Endodermal cell (in vitro differentiated cells): ENCODE data around the gene C19orf47. TPM values are rescaled to one million over a fixed set of nuclear protein-coding genes. Genes with fewer than 3 reads are reported as not detected.

Source experiments
- DNase-seq: peaks from one replicate; pipeline ENCODE4 v3.0.0-alpha.2; 2017
- H3K27ac ChIP-seq: 2 replicates; pipeline ENCODE4 v1.5.1; 2013; ENCODE audit warnings: mild to moderate bottlenecking, low read depth, low read length, moderate library complexity
- H3K27me3 ChIP-seq: 2 replicates; pipeline ENCODE4 v1.6.1; 2013; ENCODE audit warnings: mild to moderate bottlenecking, low read length, moderate library complexity; ENCODE audit not compliant: insufficient read depth, control insufficient read depth, poor library complexity, severe bottlenecking
- H3K36me3 ChIP-seq: 2 replicates; pipeline ENCODE4 v1.7.0; 2013; ENCODE audit warnings: mild to moderate bottlenecking, low read length, moderate library complexity; ENCODE audit not compliant: control insufficient read depth, insufficient read depth
- H3K4me1 ChIP-seq: one replicate; pipeline ENCODE4 v1.7.0; 2013; ENCODE audit warnings: low read length; ENCODE audit not compliant: control insufficient read depth, insufficient read depth
- H3K4me3 ChIP-seq: 2 replicates; pipeline ENCODE4 v1.5.1; 2013; ENCODE audit warnings: mild to moderate bottlenecking, low read length, moderate library complexity
- H3K9ac ChIP-seq: 2 replicates; pipeline ENCODE4 v1.6.1; 2013; ENCODE audit warnings: mild to moderate bottlenecking, low read length, moderate library complexity; ENCODE audit not compliant: poor library complexity, severe bottlenecking; ENCODE audit errors: extremely low read depth
- H3K9me3 ChIP-seq: 2 replicates; pipeline ENCODE4 v1.6.1; 2013; ENCODE audit warnings: mild to moderate bottlenecking, low read length, moderate library complexity; ENCODE audit not compliant: control insufficient read depth
- H3K27ac Mint-ChIP-seq: 2 replicates; pipeline ENCODE4 v1.8.0; 2020; ENCODE audit warnings: mixed read lengths
- H3K27me3 Mint-ChIP-seq: 2 replicates; pipeline ENCODE4 v1.8.0; 2021; ENCODE audit warnings: mild to moderate bottlenecking, mixed read lengths; ENCODE audit not compliant: insufficient read depth
- H3K36me3 Mint-ChIP-seq: 2 replicates; pipeline ENCODE4 v1.8.0; 2020; ENCODE audit warnings: low read depth, mixed read lengths
- H3K4me1 Mint-ChIP-seq: 2 replicates; pipeline ENCODE4 v1.8.0; 2020; ENCODE audit warnings: mixed read lengths
- H3K4me3 Mint-ChIP-seq: 2 replicates; pipeline ENCODE4 v1.8.0; 2020; ENCODE audit warnings: mild to moderate bottlenecking, moderate library complexity, mixed read lengths
- H3K9me3 Mint-ChIP-seq: 2 replicates; pipeline ENCODE4 v1.8.0; 2020; ENCODE audit warnings: mild to moderate bottlenecking, mixed read lengths
- WGBS, 2 experiments: methylation state at CpG; one replicate each; pipeline versions ENCODE4 v1.1.5 to v1.1.7; 2013; ENCODE audit warnings: missing lambda C conversion rate in 2 of 2, mixed read lengths in 1 of 2; ENCODE audit not compliant: insufficient coverage in 1 of 2, insufficient read length in 1 of 2; 5-methylcytosine and 5-hydroxymethylcytosine counted together
- long read RNA-seq, 4 experiments: library from polyadenylated mRNA in 2 of 4; library from RNA in 1 of 4; library from capped mRNA in 1 of 4; stranded (forward) in 3 of 4; unstranded in 1 of 4; transcript quantifications; one replicate each; pipeline ENCODE4 v2.0.0, GENCODE V29; 2020 to 2021; ENCODE audit warnings: inconsistent platforms in 1 of 4
- polyA plus RNA-seq, 2 experiments: library from polyadenylated mRNA; stranded (reverse); fragments of 50-300 nt; gene quantifications; one replicate each; pipeline ENCODE4 v1.2.3, GENCODE V29; 2013
- total RNA-seq, 2 donors: library from RNA; stranded (reverse); fragmentation: NEBNext Ultra II Directional in 1 of 2; extraction: Animal tissue kit (Norgen Biotek cat#: 25700) in 1 of 2; gene quantifications; 2 replicates in 1 of 2; 3 replicates in 1 of 2; pipeline ENCODE4 v1.2.1, GENCODE V29; 2021
- TF ChIP-seq, protein P1 (sequence below): fragments of 200-600 bp; sonication (generic); conservative IDR thresholded peaks from 2 replicates; pipeline ENCODE4 v1.5.0; 2021; ENCODE audit warnings: antibody characterized with exemption, mild to moderate bottlenecking

The C19orf47 gene, protein sequence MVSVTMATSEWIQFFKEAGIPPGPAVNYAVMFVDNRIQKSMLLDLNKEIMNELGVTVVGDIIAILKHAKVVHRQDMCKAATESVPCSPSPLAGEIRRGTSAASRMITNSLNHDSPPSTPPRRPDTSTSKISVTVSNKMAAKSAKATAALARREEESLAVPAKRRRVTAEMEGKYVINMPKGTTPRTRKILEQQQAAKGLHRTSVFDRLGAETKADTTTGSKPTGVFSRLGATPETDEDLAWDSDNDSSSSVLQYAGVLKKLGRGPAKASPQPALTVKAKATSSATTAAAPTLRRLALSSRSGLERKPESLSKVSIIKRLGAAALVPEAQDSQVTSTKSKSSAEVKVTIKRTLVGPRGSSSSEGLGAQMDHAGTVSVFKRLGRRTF
- 10 to 100 TPM; 15.6 to 18.1 TPM for total RNA-seq
- polyA plus RNA-seq (2013, experiment 1 of 2): 13.5 TPM
- polyA plus RNA-seq (2013, experiment 2 of 2): 12.8 TPM
- long read RNA-seq, experiment 1, partial matches to known transcripts: 2 of 7 reads
- long read RNA-seq, experiment 1, other reads (novel, unspliced or antisense): 4 of 7 reads
- long read RNA-seq, experiment 2, partial matches to known transcripts: 1 of 31 reads
- long read RNA-seq, experiment 2, other reads (novel, unspliced or antisense): 27 of 31 reads
- long read RNA-seq, experiment 3, partial matches to known transcripts: 1 of 10 reads
- long read RNA-seq, experiment 3, other reads (novel, unspliced or antisense): 9 of 10 reads
- long read RNA-seq, experiment 4, partial matches to known transcripts: 0 of 6 reads
- long read RNA-seq, experiment 4, other reads (novel, unspliced or antisense): 6 of 6 reads

DNA sequence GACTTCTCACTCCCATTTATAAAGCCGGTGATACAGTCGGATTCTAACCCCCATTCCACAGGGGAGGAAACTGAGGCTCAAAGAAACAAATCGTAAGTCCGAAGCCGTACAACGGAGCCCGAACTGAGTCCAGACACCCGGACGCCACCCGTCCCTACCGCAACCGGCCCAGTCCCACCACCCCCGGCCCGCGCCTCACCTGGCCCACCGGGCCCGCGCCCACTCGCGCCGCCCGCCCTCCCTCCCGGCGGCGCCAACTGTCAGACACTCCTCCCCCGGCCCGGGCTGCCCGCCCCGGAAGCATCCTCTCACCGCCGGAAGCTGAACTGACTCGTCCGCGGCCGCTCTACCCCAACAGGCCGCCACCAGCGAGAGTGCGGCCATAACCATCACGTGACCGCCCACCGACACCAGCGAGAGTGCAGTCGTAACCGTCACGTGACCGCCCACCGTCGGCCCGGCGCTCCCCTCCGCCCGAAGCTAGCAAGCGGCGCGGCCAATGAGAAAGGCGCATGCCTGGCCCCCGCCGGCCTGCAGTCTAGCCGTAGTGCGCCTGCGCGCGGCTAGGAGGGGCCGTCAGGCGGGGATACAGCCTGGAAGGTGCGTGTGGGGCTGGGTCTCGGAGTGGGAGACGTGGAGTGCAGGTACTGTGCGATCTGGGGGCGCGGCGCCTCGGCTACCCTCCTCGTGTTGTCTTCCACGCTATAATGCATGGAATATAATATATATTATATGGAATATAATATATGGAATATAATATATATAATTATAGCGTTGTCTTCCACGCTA lies at the start of gene C19orf47, which contains the start of gene PLD3:
Gene C19orf47 (minus strand): TSS at position 273 of the 789 bp plus-strand sequence. CDS start 6,540 bp downstream, outside the sequence.
Gene PLD3 (plus strand): TSS at position 571 of the 789 bp plus-strand sequence. CDS start 17,789 bp downstream, outside the sequence.
- peak within 1 kb of the TSS; percentile 94 for H3K4me3 ChIP-seq
- Mint-ChIP-seq H3K27me3 (no peaks in the 10 kb centered on the region), H3K4me3 (peak within 1 kb of the TSS; percentile 70), H3K27ac (peak within 1 kb of the TSS; percentile 71), H3K9me3 (no peaks in the 10 kb centered on the region), H3K36me3 (peaks cover 2% of the 10 kb centered on the region), H3K4me1 (peaks cover 10% of the 10 kb centered on the region)
- H3K36me3 ChIP-seq: no peaks in the 10 kb centered on the region
- no peak within 1 kb of the TSS for H3K27ac ChIP-seq
- 0 to 1% methylated on average over 37 to 66 of the region's 77 CpGs for WGBS, 2 experiments
- peak; percentile 100 for DNase-seq
- H3K27me3 ChIP-seq: no peaks in the 10 kb centered on the region
- peak within 1 kb of the TSS; percentile 75 for H3K9ac ChIP-seq
- no peaks in the 10 kb centered on the region for H3K4me1 ChIP-seq
- TF ChIP-seq, protein P1, sequence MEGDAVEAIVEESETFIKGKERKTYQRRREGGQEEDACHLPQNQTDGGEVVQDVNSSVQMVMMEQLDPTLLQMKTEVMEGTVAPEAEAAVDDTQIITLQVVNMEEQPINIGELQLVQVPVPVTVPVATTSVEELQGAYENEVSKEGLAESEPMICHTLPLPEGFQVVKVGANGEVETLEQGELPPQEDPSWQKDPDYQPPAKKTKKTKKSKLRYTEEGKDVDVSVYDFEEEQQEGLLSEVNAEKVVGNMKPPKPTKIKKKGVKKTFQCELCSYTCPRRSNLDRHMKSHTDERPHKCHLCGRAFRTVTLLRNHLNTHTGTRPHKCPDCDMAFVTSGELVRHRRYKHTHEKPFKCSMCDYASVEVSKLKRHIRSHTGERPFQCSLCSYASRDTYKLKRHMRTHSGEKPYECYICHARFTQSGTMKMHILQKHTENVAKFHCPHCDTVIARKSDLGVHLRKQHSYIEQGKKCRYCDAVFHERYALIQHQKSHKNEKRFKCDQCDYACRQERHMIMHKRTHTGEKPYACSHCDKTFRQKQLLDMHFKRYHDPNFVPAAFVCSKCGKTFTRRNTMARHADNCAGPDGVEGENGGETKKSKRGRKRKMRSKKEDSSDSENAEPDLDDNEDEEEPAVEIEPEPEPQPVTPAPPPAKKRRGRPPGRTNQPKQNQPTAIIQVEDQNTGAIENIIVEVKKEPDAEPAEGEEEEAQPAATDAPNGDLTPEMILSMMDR: no peak
- no peaks in the 10 kb centered on the region for H3K9me3 ChIP-seq

DNA sequence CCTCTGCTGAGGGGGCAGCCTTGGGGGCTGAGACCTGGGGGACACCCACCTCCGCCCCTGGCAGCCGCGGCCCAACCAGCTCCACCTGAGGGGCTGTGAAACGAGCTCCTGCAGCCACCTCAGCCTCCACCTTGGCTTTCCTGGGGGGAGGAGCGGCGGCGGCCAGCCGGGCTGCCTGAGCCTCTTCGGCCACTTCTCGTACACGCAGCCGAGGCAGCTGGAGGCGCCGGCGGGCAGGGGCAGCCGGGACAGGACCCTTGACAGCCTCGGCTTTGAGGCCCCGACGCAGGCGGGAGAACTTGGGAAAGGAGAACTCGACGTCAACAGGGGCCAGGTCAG lies 49.3 kb upstream of the C19orf47 start:
- H3K4me3 Mint-ChIP-seq: no peak overlapping the region
- peaks cover 45% of the 10 kb centered on the region for H3K27me3 Mint-ChIP-seq

More for the DNA sequence above, 49.3 kb upstream of the C19orf47 start:
- no peaks in the 10 kb centered on the region for H3K4me1 ChIP-seq
- no peaks in the 10 kb centered on the region for H3K27me3 ChIP-seq
- TF ChIP-seq, protein P1: no peak
- DNase-seq: no peak
- H3K4me3 ChIP-seq: no peak overlapping the region
- no peak overlapping the region for H3K9ac ChIP-seq
- WGBS, 2 experiments: 89 to 94% methylated on average over 21 to 22 of the region's 22 CpGs
- Mint-ChIP-seq H3K36me3 (no peaks in the 10 kb centered on the region), H3K27ac (no peak overlapping the region), H3K4me1 (no peaks in the 10 kb centered on the region), H3K9me3 (no peaks in the 10 kb centered on the region)
- H3K27ac ChIP-seq: no peak overlapping the region
- no peaks in the 10 kb centered on the region for H3K36me3 ChIP-seq
- H3K9me3 ChIP-seq: no peaks in the 10 kb centered on the region
